ENCODE results near the gene ERN2. TPM values are rescaled to one million over a fixed set of nuclear protein-coding genes. Genes with fewer than 3 reads are reported as not detected.

The ERN2 gene
- total and polyA plus RNA-seq, 2 of the 13 experiments (the other 11 are each of a cell fraction or from before 2014, with no cell fraction given) = 2.2 to 3.5 TPM

GRCh38 chr16:23640931-23641765 lies 71.9 kb downstream of the ERN2 start, which contains the start of the genes DCTN5 and PALB2 (continued):
- TF ChIP-seq, protein P1, sequence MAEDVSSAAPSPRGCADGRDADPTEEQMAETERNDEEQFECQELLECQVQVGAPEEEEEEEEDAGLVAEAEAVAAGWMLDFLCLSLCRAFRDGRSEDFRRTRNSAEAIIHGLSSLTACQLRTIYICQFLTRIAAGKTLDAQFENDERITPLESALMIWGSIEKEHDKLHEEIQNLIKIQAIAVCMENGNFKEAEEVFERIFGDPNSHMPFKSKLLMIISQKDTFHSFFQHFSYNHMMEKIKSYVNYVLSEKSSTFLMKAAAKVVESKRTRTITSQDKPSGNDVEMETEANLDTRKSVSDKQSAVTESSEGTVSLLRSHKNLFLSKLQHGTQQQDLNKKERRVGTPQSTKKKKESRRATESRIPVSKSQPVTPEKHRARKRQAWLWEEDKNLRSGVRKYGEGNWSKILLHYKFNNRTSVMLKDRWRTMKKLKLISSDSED (CRISPR knock-in tag; IDR thresholded peaks at IDR 0.05) = no peak
- TF ChIP-seq HIVEP1 (CRISPR knock-in tag; IDR thresholded peaks at IDR 0.05) (peak; percentile 99), ZBTB2 (CRISPR knock-in tag; IDR thresholded peaks at IDR 0.05; ENCODE audit: low read depth) (no peak; the same call in 1 of the 2 replicates), HES4 (CRISPR knock-in tag; IDR thresholded peaks at IDR 0.05; ENCODE audit: borderline replicate concordance) (peak; percentile 61; the same call in 1 of the 2 replicates), ZFP36L2 (CRISPR knock-in tag; IDR thresholded peaks at IDR 0.05) (0 out of 2 replicates have a peak, but pooled peaks have one; percentile 47), NBN (conservative IDR thresholded peaks at IDR 0.05) (no peak), MAF1 (CRISPR knock-in tag; IDR thresholded peaks at IDR 0.05; ENCODE audit: borderline replicate concordance) (peak; percentile 89), SOX6 (IDR thresholded peaks at IDR 0.05) (no peak), SOX6 (CRISPR knock-in tag; IDR thresholded peaks at IDR 0.05) (peak; percentile 84), NR1H2 (CRISPR knock-in tag; IDR thresholded peaks at IDR 0.05; ENCODE audit: borderline replicate concordance, low read depth) (peak; percentile 82; the same call in 1 of the 2 replicates), ZSCAN9 (CRISPR knock-in tag; IDR thresholded peaks at IDR 0.05; ENCODE audit: borderline replicate concordance) (peak; percentile 85), SP2 (CRISPR knock-in tag; IDR thresholded peaks at IDR 0.05) (peak; percentile 50), ZC3H4 (CRISPR knock-in tag; IDR thresholded peaks at IDR 0.05; ENCODE audit: borderline replicate concordance) (0 out of 2 replicates have a peak, but pooled peaks have one; percentile 37), BRF2 (CRISPR knock-in tag; IDR thresholded peaks at IDR 0.05) (peak; percentile 98), ZNF552 (CRISPR knock-in tag; IDR thresholded peaks at IDR 0.05; ENCODE audit: borderline replicate concordance) (peak; percentile 95; the same call in 1 of the 2 replicates), ZNF570 (CRISPR knock-in tag; IDR thresholded peaks at IDR 0.05; ENCODE audit: borderline replicate concordance) (peak; percentile 99; the same call in 1 of the 2 replicates), ZSCAN29 (CRISPR knock-in tag; conservative IDR thresholded peaks at IDR 0.05) (peak; percentile 88), CBX5 (CRISPR knock-in tag; IDR thresholded peaks at IDR 0.05; ENCODE audit: borderline replicate concordance) (no peak; the same call in 1 of the 2 replicates), ZNF3 (CRISPR knock-in tag; IDR thresholded peaks at IDR 0.05) (peak; percentile 22; the same call in 1 of the 2 replicates), ELF3 (CRISPR knock-in tag; IDR thresholded peaks at IDR 0.05) (peak; percentile 92), ZFP91 (CRISPR knock-in tag; IDR thresholded peaks at IDR 0.05; ENCODE audit: borderline replicate concordance) (peak; percentile 97), ATF4 (CRISPR knock-in tag; IDR thresholded peaks at IDR 0.05) (0 out of 4 replicates have a peak, but pooled peaks of 1 of the 2 experiments have one; percentile 44), FOXM1 (CRISPR knock-in tag; IDR thresholded peaks at IDR 0.05) (peak; percentile 48; the same call in 1 of the 2 replicates)

All from HepG2 (cell line).